ENCODE data around the gene COL19A1. TPM values are rescaled to one million over a fixed set of nuclear protein-coding genes. Genes with fewer than 3 reads are reported as not detected.

The COL19A1 gene
- total and polyA plus RNA-seq, 2 of the 13 experiments (the other 11 are each of a cell fraction or from before 2014, with no cell fraction given): not detected

- no peak for TF ChIP-seq ZMAT5 (CRISPR knock-in tag; IDR thresholded peaks at IDR 0.05; ENCODE audit: borderline replicate concordance, low read depth)
- no peak for TF ChIP-seq ZSCAN25 (CRISPR knock-in tag; IDR thresholded peaks at IDR 0.05)
- no peak for TF ChIP-seq ZNF274 (CRISPR knock-in tag; IDR thresholded peaks at IDR 0.05)
- no peak for TF ChIP-seq HIC2 (CRISPR knock-in tag; IDR thresholded peaks at IDR 0.05; ENCODE audit: low read depth)
- no peak for TF ChIP-seq SNAI1 (CRISPR knock-in tag; IDR thresholded peaks at IDR 0.05; ENCODE audit: borderline replicate concordance)
- TF ChIP-seq ARNT (IDR thresholded peaks at IDR 0.05): no peak
- H3K4me3 ChIP-seq (replicated peaks in 1 of 3; ENCODE audit: insufficient read depth in 1 of 3, low read depth in 2 of 3, low read length in 3 of 3): no peak overlapping the region
- FAIRE-seq (no peak), DNase-seq (ENCODE audit: low spot score) (no peak), ATAC-seq (no peak)
- no peaks in the 10 kb centered on the region for H3K36me3 ChIP-seq (replicated peaks in 1 of 2; ENCODE audit: control insufficient read depth in 1 of 2, insufficient read depth in 2 of 2, low read length in 2 of 2)
- H3K27ac ChIP-seq (ENCODE audit: extremely low read length, insufficient read depth, low read length): no peak overlapping the region
- intact Hi-C loops (cut with micrococcal nuclease; ENCODE audit: unreplicated experiment) (no loop called here), in situ Hi-C loops (cut with HindIII; ENCODE audit: extremely low pct_ligation_motif_present, low pct_unique_long_range_greater_than_20kb) (no loop called here)
- no peak overlapping the region for H3K9ac ChIP-seq (ENCODE audit: insufficient read depth, low read depth, low read length)
- no peaks in the 10 kb centered on the region for H3K9me3 ChIP-seq (ENCODE audit: low read length)
- BruUV-seq (replicated peaks): no TSS peak
- no peaks in the 10 kb centered on the region for H4K20me1 ChIP-seq (ENCODE audit: insufficient read depth, low read length)
- no peaks in the 10 kb centered on the region for H3K4me1 ChIP-seq (ENCODE audit: insufficient read depth, low read length)
- 29% methylated on average over 3 of the region's 3 CpGs for WGBS (ENCODE audit: low lambda C conversion rate)
- no peak overlapping the region for H2AFZ ChIP-seq (ENCODE audit: low read length)
- ChIA-PET CTCF (ENCODE audit: low intra/inter-chr PET ratio, low total read pairs) (no interaction called here), POLR2A (no interaction called here)
- H3K4me2 ChIP-seq (ENCODE audit: low read depth, low read length): no peak overlapping the region
- H3K79me2 ChIP-seq (ENCODE audit: insufficient read depth, low read length): no peaks in the 10 kb centered on the region
- H3K27me3 ChIP-seq (ENCODE audit: control insufficient read depth in 1 of 2, insufficient read depth in 2 of 2, low read length in 2 of 2): no peaks in the 10 kb centered on the region
These were observed 14.2 kb downstream of the COL19A1 start for GRCh38 chr6:69880601-69881000.
